K562 (cell line): Measurements from ENCODE around the gene DTNB.
A peak's percentile ranks its signal among the peaks of the same experiment; 100 is the strongest.

Experiments
- ARID4B ChIP-seq: sonication (generic); formaldehyde crosslinking; IDR thresholded peaks from 2 replicates; pipeline ENCODE4 v1.8.0; 2022; ENCODE audit warnings: mild to moderate bottlenecking, missing genetic modification reagents
- BRD9 ChIP-seq: fragments of 450-650 bp; IDR thresholded peaks from 2 replicates; pipeline ENCODE4 v1.6.1; 2018; ENCODE audit warnings: low read depth; ENCODE audit not compliant: partially characterized antibody
- CTCF ChIP-seq, 3 experiments: IDR thresholded peaks in 2 of 3; conservative IDR thresholded peaks in 1 of 3; 2 replicates each; pipeline ENCODE4 v1.5.1; 2011 to 2012; ENCODE audit warnings: low read length in 3 of 3, mild to moderate bottlenecking in 3 of 3, control low read depth in 2 of 3, improper control_type of control experiment in 1 of 3, inconsistent platforms in 1 of 3, low read depth in 1 of 3, mixed read lengths in 1 of 3, moderate library complexity in 1 of 3; ENCODE audit not compliant: insufficient read depth in 2 of 3
- E2F1 ChIP-seq: sonication (generic); formaldehyde crosslinking; IDR thresholded peaks from 2 replicates; pipeline ENCODE4 v1.8.1; 2023; ENCODE audit warnings: mild to moderate bottlenecking, missing genetic modification reagents, moderate library complexity
- FOXA1 ChIP-seq: fragments of 450-650 bp; IDR thresholded peaks from 2 replicates; pipeline ENCODE4 v1.6.1; 2016; ENCODE audit warnings: mild to moderate bottlenecking, borderline replicate concordance
- GABPB1 ChIP-seq: sonication (generic); formaldehyde crosslinking; IDR thresholded peaks from 2 replicates; pipeline ENCODE4 v1.8.0; 2022; ENCODE audit warnings: mild to moderate bottlenecking, missing genetic modification reagents
- NKRF ChIP-seq: fragments of 450-650 bp; IDR thresholded peaks from 2 replicates; pipeline ENCODE4 v1.6.1; 2016; ENCODE audit warnings: borderline replicate concordance
- POLR2A ChIP-seq: fragments of 450-650 bp; conservative IDR thresholded peaks from 2 replicates; pipeline ENCODE4 v1.6.1; 2016
- REST ChIP-seq, 2 experiments: fragments of 450-650 bp; formaldehyde crosslinking in 1 of 2; IDR thresholded peaks; 2 replicates each; pipeline versions ENCODE4 v1.4.0 to v1.6.1; 2014 to 2020; ENCODE audit warnings: mild to moderate bottlenecking in 2 of 2, borderline replicate concordance in 1 of 2, low read depth in 1 of 2
- SRF ChIP-seq, 2 experiments: fragments of 250-450, 450-650 bp in 1 of 2; sonication (Bioruptor Pico) in 1 of 2; sonication (generic) in 1 of 2; formaldehyde crosslinking; IDR thresholded peaks; 2 replicates each; pipeline versions ENCODE4 v1.5.0 to v1.5.1; 2020 to 2022; ENCODE audit warnings: mild to moderate bottlenecking in 1 of 2, missing genetic modification reagents in 1 of 2
- ZKSCAN1 ChIP-seq: fragments of 150-350 bp; IDR thresholded peaks from 2 replicates; pipeline ENCODE4 v1.6.1; 2016; ENCODE audit warnings: low read depth, low read length
- ZNF282 ChIP-seq: sonication (generic); formaldehyde crosslinking; IDR thresholded peaks from 2 replicates; pipeline ENCODE4 v1.8.1; 2023; ENCODE audit warnings: missing genetic modification reagents
- ZNF347 ChIP-seq: fragments of 450-650 bp; formaldehyde crosslinking; IDR thresholded peaks from 2 replicates; pipeline ENCODE4 v1.4.0; 2020; ENCODE audit warnings: low read depth, mild to moderate bottlenecking, moderate library complexity

GRCh38 chr2:25376750-25377621, 296.4 kb downstream of the DTNB start:
- 0 out of 2 replicates have a peak, but pooled peaks have one; percentile 44 for TF ChIP-seq ARID4B (CRISPR knock-in tag)
- TF ChIP-seq BRD9: no peak
- TF ChIP-seq NKRF: no peak
- no peak for TF ChIP-seq POLR2A
- no peak for TF ChIP-seq ZNF347
- peak; percentile 76 for TF ChIP-seq REST (IDR thresholded peaks at IDR 0.05; ENCODE audit: borderline replicate concordance)
- TF ChIP-seq REST (CRISPR knock-in tag; IDR thresholded peaks at IDR 0.05; ENCODE audit: low read depth): no peak
- peak in 1 of 2 experiments; percentile 72; a peak in 1 of 4 replicates for TF ChIP-seq SRF (CRISPR knock-in tag; IDR thresholded peaks at IDR 0.05)
- TF ChIP-seq E2F1: no peak
- TF ChIP-seq GABPB1 (CRISPR knock-in tag): peak; percentile 50; the same call in 1 of the 2 replicates
- no peak for TF ChIP-seq ZNF282 (CRISPR knock-in tag)
- TF ChIP-seq CTCF (IDR thresholded peaks at IDR 0.05 in 2 of 3, conservative IDR thresholded peaks at IDR 0.05 in 1 of 3; ENCODE audit: insufficient read depth in 2 of 3, low read depth in 1 of 3, low read length in 3 of 3): peak; percentile 85 to 95 (median 89)
- TF ChIP-seq FOXA1: no peak
- TF ChIP-seq ZKSCAN1: no peak
